Measurements from ENCODE around the gene TLCD1. TPM values are rescaled to one million over a fixed set of nuclear protein-coding genes. Genes with fewer than 3 reads are reported as not detected.
A peak's percentile ranks its signal among the peaks of the same experiment; 100 is the strongest.

The TLCD1 gene
- total and polyA plus RNA-seq, 2 donors from 2014 or later, result 25.3 to 30.0 TPM

DNA sequence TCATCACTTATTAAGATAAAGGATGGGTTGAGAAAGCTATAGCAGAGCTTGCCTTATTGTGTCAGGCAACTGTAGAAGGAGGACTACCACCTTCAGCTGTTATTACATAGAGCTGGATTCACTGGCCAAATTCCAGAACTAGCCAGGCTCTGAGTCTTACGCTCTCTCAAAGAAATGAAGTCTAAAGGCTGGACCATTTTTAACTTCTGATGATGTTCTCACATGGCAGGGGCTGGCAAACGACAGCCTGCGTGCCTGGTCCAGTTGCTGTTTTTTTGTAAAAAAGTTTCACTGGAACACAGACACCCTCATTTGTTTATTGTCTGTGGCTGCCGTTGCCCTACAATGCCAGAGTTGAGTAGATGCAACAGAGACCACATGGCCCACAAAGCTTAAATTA, 39.0 kb upstream of the TLCD1 start:
- H3K9me3 ChIP-seq (ENCODE audit: control insufficient read depth in 2 of 3, insufficient read depth in 1 of 3, low read length in 3 of 3), result no peaks in the 10 kb centered on the region
- H3K9ac ChIP-seq (ENCODE audit: low read length in 3 of 3), result no peak overlapping the region
- TF ChIP-seq, protein P1, sequence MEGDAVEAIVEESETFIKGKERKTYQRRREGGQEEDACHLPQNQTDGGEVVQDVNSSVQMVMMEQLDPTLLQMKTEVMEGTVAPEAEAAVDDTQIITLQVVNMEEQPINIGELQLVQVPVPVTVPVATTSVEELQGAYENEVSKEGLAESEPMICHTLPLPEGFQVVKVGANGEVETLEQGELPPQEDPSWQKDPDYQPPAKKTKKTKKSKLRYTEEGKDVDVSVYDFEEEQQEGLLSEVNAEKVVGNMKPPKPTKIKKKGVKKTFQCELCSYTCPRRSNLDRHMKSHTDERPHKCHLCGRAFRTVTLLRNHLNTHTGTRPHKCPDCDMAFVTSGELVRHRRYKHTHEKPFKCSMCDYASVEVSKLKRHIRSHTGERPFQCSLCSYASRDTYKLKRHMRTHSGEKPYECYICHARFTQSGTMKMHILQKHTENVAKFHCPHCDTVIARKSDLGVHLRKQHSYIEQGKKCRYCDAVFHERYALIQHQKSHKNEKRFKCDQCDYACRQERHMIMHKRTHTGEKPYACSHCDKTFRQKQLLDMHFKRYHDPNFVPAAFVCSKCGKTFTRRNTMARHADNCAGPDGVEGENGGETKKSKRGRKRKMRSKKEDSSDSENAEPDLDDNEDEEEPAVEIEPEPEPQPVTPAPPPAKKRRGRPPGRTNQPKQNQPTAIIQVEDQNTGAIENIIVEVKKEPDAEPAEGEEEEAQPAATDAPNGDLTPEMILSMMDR (IDR thresholded peaks at IDR 0.05; ENCODE audit: borderline replicate concordance, extremely low read depth, insufficient read depth), result no peak
- no peak for DNase-seq
- no peaks in the 10 kb centered on the region for H3K27me3 ChIP-seq (ENCODE audit: control insufficient read depth, insufficient read depth, low read length)
- peaks cover 0 to 5% (median 0%) of the 10 kb centered on the region in 3 donors for H3K4me1 ChIP-seq (ENCODE audit: control insufficient read depth in 2 of 3, insufficient read depth in 2 of 3, low read depth in 1 of 3, low read length in 3 of 3)
- no peak overlapping the region for H3K27ac ChIP-seq (ENCODE audit: low read depth in 2 of 2, low read length in 2 of 2)
- peaks cover 0 to 9% (median 0%) of the 10 kb centered on the region in 3 donors for H3K36me3 ChIP-seq (ENCODE audit: control insufficient read depth in 2 of 3, insufficient read depth in 3 of 3, low read length in 3 of 3)
- no peak overlapping the region for H3K4me3 ChIP-seq (ENCODE audit: low read length in 3 of 3)
- no peak for FAIRE-seq
- intact Hi-C loops (cut with DNase I), result no loop called here

DNA sequence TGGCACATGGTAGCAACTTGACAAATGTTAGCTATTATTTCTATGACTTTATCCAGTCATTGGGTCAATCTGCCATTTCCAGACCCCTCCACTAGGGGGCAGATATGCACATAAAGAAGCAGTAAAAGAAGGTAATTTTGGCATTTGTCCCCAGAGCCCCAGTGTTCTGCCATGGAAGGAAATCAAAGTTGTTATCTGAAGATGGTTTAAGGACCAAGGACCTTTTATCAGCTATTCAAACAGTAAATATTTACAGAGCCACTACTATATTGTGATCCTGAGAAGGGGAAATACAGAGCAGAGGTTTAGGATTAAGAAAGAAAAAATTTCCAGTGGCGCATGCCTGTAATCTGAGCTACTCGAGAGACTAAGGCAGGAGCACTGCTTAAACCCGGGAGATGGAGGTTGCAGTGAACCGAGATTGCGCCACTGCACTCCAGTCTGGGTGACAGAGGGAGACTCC, 37.8 kb upstream of the TLCD1 start:
- Histone ChIP-seq H3K27me3 (ENCODE audit: control insufficient read depth, insufficient read depth, low read length) (no peaks in the 10 kb centered on the region), H3K36me3 (ENCODE audit: control insufficient read depth in 2 of 3, insufficient read depth in 3 of 3, low read length in 3 of 3) (peaks cover 0 to 15% (median 3%) of the 10 kb centered on the region in 3 donors)

GRCh38 chr17:28763137-28763799, 37.2 kb upstream of the TLCD1 start:
- peaks cover 0 to 5% (median 0%) of the 10 kb centered on the region in 3 donors for H3K4me1 ChIP-seq (ENCODE audit: control insufficient read depth in 2 of 3, insufficient read depth in 2 of 3, low read depth in 1 of 3, low read length in 3 of 3)
- FAIRE-seq, result no peak
- DNase-seq, result no peak
- intact Hi-C loops (cut with DNase I), result loop anchor here (5.0 kb wide), 1 partner anchor 154 kb away; no protein-coding TSS in a partner anchor
- H3K36me3 ChIP-seq (ENCODE audit: control insufficient read depth in 2 of 3, insufficient read depth in 3 of 3, low read length in 3 of 3), result peaks cover 0 to 17% (median 8%) of the 10 kb centered on the region in 3 donors
- no peaks in the 10 kb centered on the region for H3K9me3 ChIP-seq (ENCODE audit: control insufficient read depth in 2 of 3, insufficient read depth in 1 of 3, low read length in 3 of 3)
- H3K4me3 ChIP-seq (ENCODE audit: low read length in 3 of 3), result no peak overlapping the region
- no peaks in the 10 kb centered on the region for H3K27me3 ChIP-seq (ENCODE audit: control insufficient read depth, insufficient read depth, low read length)
- no peak overlapping the region for H3K27ac ChIP-seq (ENCODE audit: low read depth in 2 of 2, low read length in 2 of 2)
- no peak overlapping the region for H3K9ac ChIP-seq (ENCODE audit: low read length in 3 of 3)
- TF ChIP-seq, protein P1 (IDR thresholded peaks at IDR 0.05; ENCODE audit: borderline replicate concordance, extremely low read depth, insufficient read depth), result no peak

More for the DNA sequence above, 37.8 kb upstream of the TLCD1 start:
- H3K4me1 ChIP-seq (ENCODE audit: control insufficient read depth in 2 of 3, insufficient read depth in 2 of 3, low read depth in 1 of 3, low read length in 3 of 3), result peaks cover 0 to 5% (median 0%) of the 10 kb centered on the region in 3 donors
- H3K27ac ChIP-seq (ENCODE audit: low read depth in 2 of 2, low read length in 2 of 2), result no peak overlapping the region
- H3K4me3 ChIP-seq (ENCODE audit: low read length in 3 of 3), result no peak overlapping the region
- intact Hi-C loops (cut with DNase I), result loop anchor here (5.0 kb wide), 1 partner anchor 153 kb away; no protein-coding TSS in a partner anchor
- DNase-seq (peak in 3 of 5 donors; percentile 74 to 82 (median 77)), FAIRE-seq (peak; percentile 25)
- no peaks in the 10 kb centered on the region for H3K9me3 ChIP-seq (ENCODE audit: control insufficient read depth in 2 of 3, insufficient read depth in 1 of 3, low read length in 3 of 3)
- TF ChIP-seq, protein P1 (IDR thresholded peaks at IDR 0.05; ENCODE audit: borderline replicate concordance, extremely low read depth, insufficient read depth), result peak; percentile 83
- no peak overlapping the region for H3K9ac ChIP-seq (ENCODE audit: low read length in 3 of 3)

Data from kidney (tissue), 14 donors.